CD1c-positive myeloid dendritic cell (primary cell): ENCODE data around the gene CALCOCO1.

Experiments used
- DNase-seq: peaks from one replicate; pipeline ENCODE4 v3.0.0-alpha.2; 2016; ENCODE audit errors: extremely low spot score

The CALCOCO1 gene

GRCh38 chr12:53660041-53660440 is 67.2 kb downstream of the CALCOCO1 start:
- no peak for DNase-seq

- DNase-seq, result no peak
These were observed 67.7 kb downstream of the CALCOCO1 start for GRCh38 chr12:53659571-53659981.

GRCh38 chr12:53659011-53659551 is 68.2 kb downstream of the CALCOCO1 start:
- no peak for DNase-seq
